HG02759 (cell line): Measurements from ENCODE around the gene ATXN7L1.
"Not testable (repeated sequence)": the region's sequence is repeated elsewhere in the genome, so short reads cannot be mapped to it uniquely, and the experiment has no call there.

Experiments used
- ATAC-seq: cut with Tn5 transposase; IDR thresholded peaks from one replicate; pipeline ENCODE4 v1.9.1; 2021; ENCODE audit warnings: mild to moderate bottlenecking, moderate library complexity; ENCODE audit not compliant: unreplicated experiment

Gene ATXN7L1

DNA sequence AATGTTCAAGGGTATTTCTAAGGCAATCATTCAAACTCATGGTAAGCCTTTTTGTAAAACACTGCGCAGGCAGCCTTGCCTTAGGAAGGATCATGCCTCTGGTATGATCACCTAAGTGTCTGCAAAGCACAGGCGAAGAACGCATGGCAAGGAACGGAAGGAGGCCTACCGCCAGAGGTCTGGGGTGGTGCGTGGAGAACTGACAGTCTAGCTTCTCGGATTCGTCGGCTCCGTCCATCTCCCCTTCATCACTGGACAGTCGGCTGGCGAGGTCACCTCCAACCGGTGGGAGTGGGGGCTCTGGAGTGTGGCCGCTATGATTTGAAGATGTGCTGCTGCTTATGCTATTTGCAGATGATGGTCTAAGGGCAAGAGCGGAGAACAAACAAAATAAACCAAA lies 252.5 kb downstream of the ATXN7L1 start:
- no peak for ATAC-seq

DNA sequence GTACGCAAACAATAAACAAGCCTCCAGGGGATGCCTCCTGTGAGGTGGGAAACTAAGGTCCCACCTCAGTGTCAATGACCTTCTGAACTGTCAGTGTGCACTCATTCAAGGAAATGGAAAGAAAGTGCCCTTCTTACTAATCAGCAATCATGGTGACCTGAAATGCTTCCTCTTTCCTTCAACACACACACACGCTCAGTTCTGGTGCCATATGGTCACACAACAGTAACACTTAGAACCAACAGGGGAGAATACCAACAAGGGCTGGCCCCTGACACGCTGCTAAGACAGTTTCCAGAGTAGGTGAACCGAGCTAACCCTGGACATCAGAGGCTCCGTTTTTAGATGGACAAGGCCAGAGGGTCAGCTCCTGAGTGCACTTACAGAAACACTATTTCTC lies 253.0 kb downstream of the ATXN7L1 start:
- no peak for ATAC-seq

DNA sequence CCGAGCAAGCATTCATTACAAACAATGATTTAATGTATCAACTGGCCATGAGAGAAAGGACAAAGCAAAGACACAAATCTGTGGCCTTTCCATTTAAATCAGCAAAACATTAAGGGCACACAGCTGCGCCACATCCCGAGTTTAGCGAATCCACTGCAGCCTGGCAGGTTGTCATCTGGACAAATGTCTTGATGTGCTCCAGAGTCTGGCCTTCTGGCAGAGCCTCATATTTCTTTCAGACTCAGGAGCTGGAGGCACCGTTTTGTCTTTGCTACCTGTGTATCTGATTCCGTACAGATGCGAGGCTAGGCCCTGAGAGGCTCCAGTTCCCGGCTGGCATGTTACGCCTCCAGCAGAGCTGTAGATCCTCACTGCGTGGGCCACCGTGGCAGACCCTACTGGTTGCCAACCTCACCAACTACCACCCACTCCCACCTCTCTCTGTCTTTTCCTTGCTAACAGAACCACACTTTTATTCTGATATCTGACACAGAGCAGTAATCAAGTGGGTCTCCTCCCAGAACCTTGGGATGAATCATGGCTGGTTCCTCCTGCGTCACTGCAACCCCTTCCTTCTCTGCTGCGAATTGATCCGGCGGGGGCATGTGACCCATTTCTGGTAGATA lies 254.2 kb downstream of the ATXN7L1 start:
- ATAC-seq = no peak

DNA sequence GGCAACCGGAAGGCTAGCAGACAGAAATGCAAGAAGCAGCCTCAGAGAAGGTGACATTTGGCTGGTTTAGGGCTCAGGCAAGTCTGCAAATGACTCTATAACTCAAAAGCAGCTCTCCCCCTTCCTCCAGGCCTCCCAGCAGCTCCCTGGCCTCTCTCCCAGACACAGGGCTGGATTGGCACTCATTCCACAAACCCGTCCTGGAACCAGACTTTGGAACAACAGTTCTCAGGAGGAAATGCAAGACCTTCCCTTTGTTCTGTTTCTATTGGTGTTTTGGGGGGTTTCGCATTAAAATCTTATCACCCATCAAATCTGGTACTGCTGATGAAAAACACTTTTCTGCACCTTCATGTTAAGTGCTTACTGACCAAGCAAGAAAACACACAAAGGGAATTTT lies 254.8 kb downstream of the ATXN7L1 start:
- ATAC-seq = no peak

DNA sequence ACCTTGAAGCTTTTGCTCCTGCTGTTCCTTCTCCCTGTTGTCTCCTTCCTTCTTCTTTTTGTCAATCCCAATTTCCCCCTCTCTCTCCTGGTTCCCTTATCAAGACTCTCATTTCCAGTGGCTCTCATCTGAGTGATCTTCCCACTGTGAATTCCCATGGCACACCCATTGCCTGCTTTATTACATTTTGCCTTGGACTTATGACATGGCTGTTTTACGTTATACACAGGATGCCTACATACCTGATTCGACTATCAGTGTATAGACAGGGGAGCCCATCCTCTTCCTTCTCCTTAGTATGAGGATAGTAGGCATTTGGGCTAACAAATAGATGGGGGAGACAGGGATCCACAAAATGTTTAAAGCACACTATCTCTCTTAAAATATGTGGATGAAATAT lies 255.2 kb downstream of the ATXN7L1 start:
- no peak for ATAC-seq

DNA sequence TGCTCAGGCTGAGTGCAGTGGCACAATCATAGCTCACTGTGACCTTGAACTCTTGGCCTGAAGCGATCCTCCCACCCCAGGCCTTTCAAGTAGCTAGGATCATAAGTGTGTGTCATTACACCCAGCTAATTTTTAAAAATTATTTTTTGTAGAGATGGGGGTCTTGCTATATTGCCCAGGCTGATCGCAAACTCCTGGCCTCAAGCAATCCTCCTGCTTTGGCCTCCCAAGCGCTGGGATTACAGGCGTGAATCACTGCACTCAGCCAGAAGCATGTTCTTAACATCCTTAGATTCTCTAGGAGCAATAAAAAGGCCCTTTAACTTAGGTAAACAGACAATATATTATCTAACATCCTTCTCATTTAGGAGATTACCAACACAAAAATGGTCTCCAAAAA lies 256.8 kb downstream of the ATXN7L1 start:
- no peak for ATAC-seq

DNA sequence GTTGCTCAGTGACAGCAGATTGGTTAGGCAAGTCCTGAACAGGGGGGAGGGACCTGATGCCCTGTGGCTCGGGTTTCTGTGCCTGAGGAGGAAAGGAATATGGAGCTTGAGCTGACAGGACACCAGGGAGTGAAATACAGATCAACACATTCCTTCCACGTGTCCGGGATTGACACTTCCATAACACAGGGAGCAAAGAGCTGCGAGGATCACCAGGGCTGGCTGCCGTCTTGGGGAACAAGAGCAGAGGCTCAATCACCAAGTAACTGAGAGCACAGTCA lies 258.4 kb downstream of the ATXN7L1 start:
- ATAC-seq = no peak

DNA sequence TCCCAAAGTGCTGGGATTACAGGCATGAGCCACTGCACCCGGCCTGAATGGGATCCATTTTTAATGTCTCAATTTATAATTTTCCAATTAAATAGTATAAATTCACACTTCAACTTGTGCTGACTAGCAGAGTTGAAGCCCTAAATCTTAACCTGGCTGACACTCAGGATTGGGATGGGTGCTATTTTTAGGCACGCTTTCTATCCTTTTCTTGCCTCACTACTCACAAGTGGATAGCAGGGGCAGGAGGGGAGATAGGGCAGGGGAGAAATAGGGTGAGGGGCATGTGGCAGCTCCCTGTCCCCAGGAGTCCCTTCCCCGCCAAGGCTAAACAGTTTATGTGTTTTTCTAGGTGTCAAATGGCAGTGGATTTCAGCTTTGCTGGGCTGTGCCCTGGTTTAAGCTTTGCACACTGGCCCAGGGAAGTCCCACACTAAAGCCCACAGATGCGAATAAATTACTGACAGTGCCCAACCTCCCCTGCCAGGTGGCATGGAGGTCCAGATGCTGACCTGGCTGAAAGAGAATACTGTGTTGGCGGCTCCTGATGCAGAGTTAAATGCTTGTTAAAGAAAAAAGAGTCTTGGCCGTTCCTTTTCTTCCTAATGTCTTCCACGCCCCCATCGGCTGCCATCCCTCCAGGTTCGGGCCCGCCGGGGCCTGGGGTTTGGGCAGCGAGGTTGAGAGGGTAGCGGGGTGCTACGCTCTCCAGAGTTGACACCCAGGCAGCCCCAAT lies 259.0 kb downstream of the ATXN7L1 start:
- no peak for ATAC-seq

DNA sequence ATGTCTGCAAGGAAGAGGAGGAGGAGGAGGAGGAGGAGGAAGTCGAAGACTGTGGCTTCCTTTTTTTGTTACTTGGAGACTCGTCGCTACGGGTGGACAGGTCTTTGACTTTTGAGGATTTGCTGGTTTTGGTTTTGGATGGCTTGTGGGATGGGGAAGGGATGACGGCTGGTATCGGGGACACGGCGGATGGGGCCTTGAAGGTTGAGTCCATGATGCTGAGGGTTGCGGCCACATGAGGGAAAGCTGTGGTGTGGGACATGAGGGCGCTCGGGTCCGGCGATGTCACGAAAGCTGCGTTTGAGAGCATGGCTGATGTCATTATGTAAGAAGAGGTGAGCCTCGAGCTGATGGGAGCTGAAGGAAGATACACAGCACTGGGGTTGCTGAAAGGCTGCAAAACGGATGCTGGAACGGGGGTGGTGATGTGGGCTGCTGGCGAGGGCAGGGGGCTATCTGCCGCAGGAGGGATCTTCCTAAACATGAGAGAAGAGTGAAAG lies 262.0 kb downstream of the ATXN7L1 start:
- ATAC-seq = no peak

DNA sequence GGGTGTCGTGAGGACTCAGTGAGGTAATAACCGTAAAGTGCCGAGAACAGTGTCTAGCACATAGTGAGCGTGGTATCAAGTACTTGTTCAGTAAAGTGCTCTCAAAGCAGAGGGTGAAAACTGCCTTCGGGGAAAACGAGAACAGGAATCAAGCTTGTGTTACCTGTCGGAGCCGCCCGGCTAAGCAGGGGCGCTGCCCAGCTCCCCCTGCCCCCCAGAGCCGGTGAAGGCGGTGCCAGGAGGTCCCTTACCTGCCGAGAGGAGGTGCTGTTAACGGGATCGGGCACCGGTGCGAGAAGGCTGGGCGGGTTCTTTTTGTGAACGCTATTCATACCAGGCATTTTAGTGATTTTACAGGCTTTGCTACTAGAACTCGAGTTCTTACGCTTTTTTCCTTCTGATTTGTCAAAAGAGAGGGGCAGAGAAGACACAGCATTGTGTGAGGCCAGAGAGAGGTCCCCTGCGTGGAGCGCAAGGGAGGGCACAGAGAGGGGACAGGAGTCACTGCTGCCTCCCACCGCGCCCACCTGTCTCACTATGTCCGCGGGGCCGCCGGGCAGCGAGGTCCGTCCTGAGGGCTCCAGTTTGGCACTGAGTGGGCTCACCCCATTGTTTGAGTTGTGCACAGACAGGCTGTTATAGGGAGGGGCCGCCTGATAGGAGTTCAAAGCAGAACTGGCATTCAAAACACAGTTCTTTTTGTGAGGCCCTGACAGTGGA lies 262.6 kb downstream of the ATXN7L1 start:
- no peak for ATAC-seq

DNA sequence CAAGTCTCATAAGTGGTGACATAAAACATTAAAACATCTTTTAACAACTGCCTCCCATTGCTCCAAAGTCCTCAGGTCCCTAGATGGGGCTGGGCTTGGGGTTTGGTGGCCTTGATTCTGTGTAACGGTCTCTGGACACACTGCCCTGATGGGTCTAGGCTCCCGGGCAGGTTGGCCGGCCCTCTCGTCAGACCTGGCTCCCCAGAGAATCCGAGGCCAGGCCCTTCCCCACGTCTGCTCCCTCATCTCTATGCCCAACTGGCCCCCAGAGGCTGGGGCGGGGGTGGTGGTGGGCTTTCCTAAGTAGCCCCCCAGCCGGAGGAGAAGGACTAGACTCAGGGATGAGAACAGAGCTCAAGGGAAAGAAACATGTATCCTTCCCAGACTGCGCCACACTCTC lies 263.6 kb downstream of the ATXN7L1 start:
- no peak for ATAC-seq

DNA sequence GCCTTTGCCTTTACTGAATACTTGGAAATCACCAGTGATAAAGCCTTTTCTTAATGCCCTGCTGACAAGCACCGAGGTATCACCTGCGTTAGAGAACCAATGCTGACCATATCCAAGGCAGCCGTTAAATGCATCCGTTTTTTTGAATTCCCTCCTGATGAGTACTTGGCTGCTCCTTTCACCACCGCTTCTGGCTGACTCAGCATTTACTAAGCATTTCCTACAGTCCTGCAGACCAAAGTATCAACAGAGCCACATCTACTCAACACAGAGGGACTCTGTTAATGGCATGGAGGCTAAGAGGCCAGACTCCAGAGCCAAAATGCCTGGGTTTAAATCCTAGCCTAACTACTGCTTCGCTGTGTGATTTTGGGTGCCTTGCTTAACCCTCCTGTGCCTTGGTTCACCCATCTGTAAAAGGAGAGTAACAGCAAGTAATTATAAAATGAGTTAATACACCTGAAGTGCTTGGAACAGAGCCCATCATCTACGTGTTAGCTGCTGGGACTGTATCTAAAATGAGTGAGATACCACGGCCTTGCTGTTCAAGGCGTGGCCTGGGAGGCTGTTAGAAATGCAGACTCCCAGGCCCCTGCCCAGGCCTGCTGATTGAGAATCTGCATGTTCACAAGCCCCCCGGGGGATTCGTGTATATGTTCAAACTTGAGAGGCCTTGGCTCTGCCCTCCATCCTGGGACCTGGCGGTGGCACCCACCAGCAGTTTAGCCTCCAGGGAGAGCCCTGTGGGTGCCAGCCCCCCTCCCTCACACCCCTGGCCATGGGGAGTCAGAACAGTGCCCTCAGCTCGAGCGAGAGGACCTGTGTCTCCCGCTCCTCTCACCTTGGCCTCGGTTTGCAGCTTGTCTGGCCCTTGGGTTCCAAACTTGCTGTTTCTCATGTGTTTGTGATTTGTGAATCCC lies 264.3 kb downstream of the ATXN7L1 start:
- ATAC-seq = no peak

DNA sequence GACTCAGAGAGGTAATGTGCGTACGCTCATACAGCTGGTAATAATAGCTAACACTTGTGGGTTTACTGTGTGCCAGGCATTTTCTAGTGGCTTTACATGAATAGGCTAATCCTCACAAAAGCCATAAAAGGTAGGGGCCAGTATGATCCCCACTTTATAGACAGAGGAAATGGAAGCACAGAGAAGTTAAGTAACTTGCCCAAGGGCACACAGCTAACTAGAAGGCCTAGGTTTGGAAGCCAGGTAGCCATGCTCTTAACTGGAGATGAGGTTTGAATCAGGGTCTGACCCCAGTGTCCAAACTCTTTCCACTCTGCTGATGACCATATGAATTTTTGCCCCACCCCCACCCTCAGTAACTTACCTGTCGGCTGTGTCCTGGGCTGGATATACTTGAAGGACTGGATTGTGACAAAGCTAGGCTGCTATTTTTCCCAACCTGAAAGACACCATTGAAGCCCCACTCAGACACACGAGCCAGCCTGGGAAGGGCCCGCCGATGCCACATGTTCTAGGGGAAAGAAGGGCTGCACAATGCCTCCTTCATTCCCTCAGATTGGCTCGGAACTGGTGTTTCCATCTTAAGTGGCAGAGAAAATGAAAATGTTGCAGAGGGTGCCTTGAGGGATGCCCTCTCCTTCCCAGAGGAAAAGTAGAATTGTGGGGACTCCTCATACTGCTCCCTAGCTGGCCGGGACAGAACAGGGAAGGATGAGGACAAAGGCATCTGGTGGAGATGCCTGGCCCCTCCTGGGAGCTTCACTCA lies 266.1 kb downstream of the ATXN7L1 start:
- ATAC-seq = no peak

DNA sequence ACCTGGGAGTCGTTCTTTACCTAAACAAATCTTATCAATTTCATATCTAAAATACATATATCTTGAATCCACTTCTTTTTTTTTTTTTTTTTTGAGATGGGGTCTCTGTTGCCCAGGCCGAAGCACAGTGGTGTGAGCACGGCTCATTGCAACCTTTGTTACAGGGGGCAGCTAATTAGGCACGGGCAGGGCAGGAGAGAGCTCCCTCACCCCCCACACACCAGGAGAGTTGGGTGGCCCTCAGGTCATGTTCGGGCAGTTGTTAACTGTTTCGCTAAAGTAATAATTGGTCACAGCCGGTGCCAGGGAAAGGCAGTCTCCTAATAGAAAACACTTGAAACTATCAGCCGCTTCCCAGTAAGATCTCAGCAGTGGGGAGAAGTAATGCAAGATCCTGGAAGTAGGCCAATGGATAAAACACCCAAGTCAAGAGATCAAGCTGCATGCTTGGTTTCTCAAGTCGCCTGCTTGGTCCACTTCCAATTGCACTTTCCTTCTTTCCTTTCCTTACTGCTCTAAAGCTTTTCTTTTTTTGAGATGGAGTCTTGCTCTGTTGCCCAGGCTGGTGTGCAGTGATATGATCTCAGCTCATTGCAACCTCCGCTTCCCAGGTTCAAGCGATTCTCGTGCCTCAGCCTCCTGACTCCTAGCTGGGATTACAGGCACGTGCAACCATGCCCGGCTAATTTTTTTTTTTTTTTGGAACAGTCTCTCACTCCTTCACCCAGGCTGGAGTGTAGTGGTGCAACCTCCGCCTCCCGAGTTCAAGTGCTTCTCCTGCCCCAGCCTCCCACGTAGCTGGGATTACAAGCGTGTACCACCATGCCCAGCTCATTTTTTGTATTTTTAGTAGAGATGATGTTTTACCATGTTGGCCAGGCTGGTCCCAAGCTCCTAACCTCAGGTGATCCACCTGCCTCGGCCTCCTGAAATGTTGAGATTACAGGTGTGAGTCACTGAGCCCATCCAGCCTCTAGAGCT lies 273.8 kb downstream of the ATXN7L1 start:
- no peak for ATAC-seq

DNA sequence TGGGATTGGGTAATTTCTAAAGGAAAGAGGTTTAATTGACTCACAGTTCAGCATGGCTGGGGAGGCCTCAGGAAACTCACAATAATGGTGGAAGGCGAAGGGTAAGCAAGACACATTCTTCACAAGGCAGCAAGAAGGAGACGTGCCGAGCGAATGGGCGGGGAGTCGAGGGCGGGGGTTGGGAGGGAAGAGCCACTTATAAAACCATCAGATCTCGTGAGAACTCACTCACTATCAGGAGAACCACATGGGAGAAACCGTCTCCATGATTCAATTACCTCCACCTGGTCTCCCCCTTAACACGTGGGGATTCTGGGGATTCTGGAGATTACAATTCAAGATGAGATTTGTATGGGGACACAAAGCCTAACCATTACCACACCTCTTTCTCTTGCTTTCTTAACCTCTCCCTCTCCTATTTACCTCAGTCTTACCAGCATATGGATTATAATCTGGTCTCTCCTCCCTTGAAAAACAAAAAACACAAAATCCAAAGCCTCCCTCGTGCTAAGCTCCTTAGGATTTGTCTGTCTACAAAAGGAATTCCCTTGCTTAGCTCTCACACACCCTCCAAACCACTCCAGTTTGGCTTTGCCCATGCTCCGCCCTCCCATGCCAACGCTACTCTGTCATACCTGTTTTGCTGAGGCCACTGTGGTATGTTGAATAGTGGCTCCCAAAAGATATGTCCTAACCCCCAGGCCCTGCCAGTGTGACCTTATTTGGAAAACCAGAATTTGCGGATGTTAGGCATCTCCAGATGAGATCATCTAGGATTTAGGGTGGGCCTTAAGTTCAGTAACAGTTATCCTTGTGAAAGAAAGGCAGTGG lies 275.5 kb downstream of the ATXN7L1 start:
- no peak for ATAC-seq

DNA sequence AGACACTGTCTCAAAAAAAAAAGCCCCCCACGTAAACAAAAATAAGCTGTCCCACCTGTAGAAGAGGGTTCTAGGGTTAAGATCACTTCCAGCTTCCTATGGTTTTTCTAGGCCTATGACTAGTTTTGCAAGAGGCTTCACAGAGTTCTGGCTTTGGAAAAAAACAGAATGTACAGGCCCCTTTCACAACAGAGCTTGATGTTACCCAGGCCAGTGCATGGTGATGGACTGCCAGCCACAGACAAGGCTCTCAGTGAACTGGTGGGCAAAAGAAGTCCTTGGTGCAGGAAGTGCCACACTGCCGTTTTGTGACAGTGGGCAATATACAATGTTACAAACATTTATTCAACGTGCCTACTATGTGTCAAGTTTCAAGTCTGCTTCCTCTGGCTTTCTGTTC lies 276.8 kb downstream of the ATXN7L1 start:
- ATAC-seq = no peak

DNA sequence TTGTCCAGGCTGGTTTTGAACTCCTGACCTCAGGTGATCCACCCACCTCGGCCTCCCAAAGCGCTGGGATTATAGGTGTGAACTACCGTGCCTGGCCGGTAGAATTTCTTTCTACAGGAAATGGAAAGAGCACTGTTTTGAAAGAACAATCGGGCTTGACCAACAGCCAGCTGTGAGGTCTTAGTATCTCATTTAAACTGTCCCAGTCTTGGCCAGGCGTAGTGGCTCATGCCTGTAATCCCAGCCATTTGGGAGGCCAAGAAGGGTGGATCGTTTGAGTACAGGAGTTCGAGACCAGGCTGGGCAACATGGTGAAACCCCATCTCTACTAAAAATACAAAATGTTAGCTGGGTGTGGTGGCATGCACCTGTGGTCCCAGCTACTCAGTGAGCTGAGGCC lies 277.3 kb downstream of the ATXN7L1 start:
- not testable (repeated sequence) for ATAC-seq

DNA sequence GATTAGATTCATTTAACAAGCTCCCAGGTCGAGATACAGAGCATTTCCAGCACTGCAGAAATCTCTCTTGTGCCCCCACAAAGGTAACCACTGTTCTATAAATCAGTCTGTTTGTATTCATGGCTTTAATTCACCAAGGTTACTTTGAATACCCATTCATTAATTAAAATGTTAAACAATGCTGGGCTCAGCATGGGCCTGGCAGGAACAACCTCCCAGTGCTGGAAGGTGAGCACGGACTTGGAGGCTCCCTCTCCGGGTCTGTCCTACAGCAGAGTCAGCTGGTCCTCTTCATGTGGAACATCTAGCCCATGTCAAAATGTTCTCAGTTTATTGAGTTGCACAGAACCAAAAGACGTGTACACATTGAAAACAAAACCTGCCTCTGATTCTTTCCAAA lies 279.5 kb downstream of the ATXN7L1 start:
- ATAC-seq = no peak
